HEK293T (cell line): ENCODE measurements around the gene ADGRB3.

Experiments used
- CTCF ChIA-PET: fragments of 350-600 bp; formaldehyde crosslinking; extraction: SDS; loops from one replicate; lab custom pipeline; 2021; ENCODE audit warnings: antibody characterized with exemption, inconsistent platforms; lab: Yijun Ruan, JAX
- POLR2A ChIA-PET: fragments of 350-600 bp; formaldehyde crosslinking; extraction: SDS; loops from one replicate; lab custom pipeline; 2020; ENCODE audit warnings: antibody characterized with exemption, inconsistent platforms; lab: Yijun Ruan, JAX
- DNase-seq: peaks from one replicate; pipeline ENCODE4 v3.0.0; 2012; ENCODE audit warnings: mixed read lengths; ENCODE audit errors: extremely low spot score
- ARNT ChIP-seq: fragments of 450-650 bp; IDR thresholded peaks from 2 replicates; pipeline ENCODE4 v1.6.1; 2017; ENCODE audit warnings: mild to moderate bottlenecking
- BHLHE40 ChIP-seq: fragments of 450-650 bp; IDR thresholded peaks from 2 replicates; pipeline ENCODE4 v1.6.1; 2016; ENCODE audit warnings: mild to moderate bottlenecking, moderate library complexity, borderline replicate concordance
- CTBP1 ChIP-seq: fragments of 450-650 bp; IDR thresholded peaks from 2 replicates; pipeline ENCODE4 v1.6.1; 2016; ENCODE audit warnings: borderline replicate concordance
- ELF4 ChIP-seq: fragments of 450-650 bp; IDR thresholded peaks from 2 replicates; pipeline ENCODE4 v1.6.1; 2017; ENCODE audit warnings: antibody characterized with exemption
- FOXA1 ChIP-seq: fragments of 450-650 bp; IDR thresholded peaks from 2 replicates; pipeline ENCODE4 v1.6.1; 2016; ENCODE audit warnings: mild to moderate bottlenecking
- FOXK2 ChIP-seq: fragments of 450-650 bp; IDR thresholded peaks from 2 replicates; pipeline ENCODE4 v1.6.1; 2016; ENCODE audit warnings: mild to moderate bottlenecking
- FOXM1 ChIP-seq: fragments of 450-650 bp; IDR thresholded peaks from 2 replicates; pipeline ENCODE4 v1.6.1; 2017; ENCODE audit warnings: mild to moderate bottlenecking, borderline replicate concordance
- HDGF ChIP-seq: fragments of 450-650 bp; IDR thresholded peaks from 2 replicates; pipeline ENCODE4 v1.6.1; 2017; ENCODE audit warnings: antibody characterized with exemption, borderline replicate concordance
- L3MBTL2 ChIP-seq: fragments of 450-650 bp; conservative IDR thresholded peaks from 2 replicates; pipeline ENCODE4 v1.6.1; 2016; ENCODE audit warnings: mild to moderate bottlenecking
- LEF1 ChIP-seq: fragments of 450-650 bp; IDR thresholded peaks from 2 replicates; pipeline ENCODE4 v1.6.1; 2017; ENCODE audit warnings: mild to moderate bottlenecking, borderline replicate concordance
- NFRKB ChIP-seq: fragments of 450-650 bp; IDR thresholded peaks from 2 replicates; pipeline ENCODE4 v1.6.1; 2016; ENCODE audit warnings: mild to moderate bottlenecking, moderate library complexity
- SUZ12 ChIP-seq: fragments of 450-650 bp; IDR thresholded peaks from 2 replicates; pipeline ENCODE4 v1.6.1; 2016; ENCODE audit warnings: mild to moderate bottlenecking
- TARDBP ChIP-seq: fragments of 450-650 bp; IDR thresholded peaks from 2 replicates; pipeline ENCODE4 v1.6.1; 2016
- ZNF384 ChIP-seq: fragments of 450-650 bp; IDR thresholded peaks from 2 replicates; pipeline ENCODE4 v1.6.1; 2016
- TF ChIP-seq, protein P1 (sequence below): fragments of 450-650 bp; IDR thresholded peaks from 2 replicates; pipeline ENCODE4 v1.6.1; 2016

ADGRB3 gene

DNA sequence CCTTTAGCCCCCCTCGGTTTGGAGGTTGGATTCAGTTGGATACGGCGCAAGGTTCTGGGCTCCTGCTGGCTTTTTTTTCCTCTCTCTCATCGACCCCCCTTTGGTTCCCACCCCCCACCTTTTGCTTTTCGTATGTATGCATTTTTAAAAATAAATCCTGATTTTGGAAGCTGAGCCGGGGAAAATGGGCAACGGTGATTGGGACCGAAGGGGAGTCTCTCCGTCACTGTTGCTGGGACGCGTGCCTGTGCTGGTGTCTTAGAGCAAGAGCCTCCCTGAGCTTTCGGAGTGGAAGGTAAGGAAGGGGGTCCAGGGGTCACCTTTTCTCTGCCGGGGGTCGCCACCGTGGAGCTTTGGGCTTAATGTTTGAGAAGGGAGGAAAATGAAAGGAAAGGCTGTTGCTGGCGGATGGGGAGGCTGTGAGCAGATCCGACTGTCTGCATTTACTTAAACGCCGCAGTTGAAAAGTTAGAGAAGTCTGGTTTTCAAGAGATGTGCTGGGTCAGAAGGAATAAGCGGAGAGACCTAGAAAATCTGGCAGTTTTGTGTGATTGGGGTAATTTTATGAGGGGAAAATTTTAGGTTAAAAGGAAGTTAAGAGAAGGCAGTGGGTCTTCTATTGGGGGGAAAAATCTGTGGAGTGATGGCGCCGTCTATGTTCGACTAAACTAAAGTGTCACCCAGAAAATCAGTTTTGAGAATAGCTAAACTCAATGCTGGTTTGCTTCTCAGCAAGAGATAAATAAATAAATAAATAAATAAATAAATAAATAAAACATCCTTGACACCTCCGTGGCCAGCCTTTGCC is 828 bp downstream of the ADGRB3 start:
- TF ChIP-seq CTBP1 (no peak), L3MBTL2 (0 out of 2 replicates have a peak, but pooled peaks have one; percentile 20), FOXK2 (no peak), LEF1 (no peak), SUZ12 (no peak), BHLHE40 (no peak), ARNT (no peak)
- TF ChIP-seq, protein P1, sequence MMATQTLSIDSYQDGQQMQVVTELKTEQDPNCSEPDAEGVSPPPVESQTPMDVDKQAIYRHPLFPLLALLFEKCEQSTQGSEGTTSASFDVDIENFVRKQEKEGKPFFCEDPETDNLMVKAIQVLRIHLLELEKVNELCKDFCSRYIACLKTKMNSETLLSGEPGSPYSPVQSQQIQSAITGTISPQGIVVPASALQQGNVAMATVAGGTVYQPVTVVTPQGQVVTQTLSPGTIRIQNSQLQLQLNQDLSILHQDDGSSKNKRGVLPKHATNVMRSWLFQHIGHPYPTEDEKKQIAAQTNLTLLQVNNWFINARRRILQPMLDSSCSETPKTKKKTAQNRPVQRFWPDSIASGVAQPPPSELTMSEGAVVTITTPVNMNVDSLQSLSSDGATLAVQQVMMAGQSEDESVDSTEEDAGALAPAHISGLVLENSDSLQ, result no peak
- ChIA-PET CTCF (interaction anchor here (0.6 to 2.3 kb wide), 8 partner anchors 13 to 1177 kb away, joined by 3 to 14 read pairs (median 4); no protein-coding TSS in a partner anchor), POLR2A (interaction anchor here (0.7 to 3.1 kb wide), 9 partner anchors 9 to 707 kb away, joined by 3 to 25 read pairs (median 4); no protein-coding TSS in a partner anchor)
- DNase-seq, result peak; percentile 30

GRCh38 chr6:68636666-68637065 is 1.6 kb downstream of the ADGRB3 start:
- TF ChIP-seq, protein P1, result no peak
- TF ChIP-seq LEF1, result no peak
- TF ChIP-seq ZNF384, result no peak
- no peak for TF ChIP-seq ELF4
- ChIA-PET POLR2A (interaction anchor here (0.9 to 3.1 kb wide), 3 partner anchors 8 to 77 kb away, joined by 3 to 25 read pairs (median 4); no protein-coding TSS in a partner anchor), CTCF (interaction anchor here (0.6 to 2.3 kb wide), 7 partner anchors 12 to 1177 kb away, joined by 3 to 14 read pairs (median 4); no protein-coding TSS in a partner anchor)
- no peak for DNase-seq

DNA sequence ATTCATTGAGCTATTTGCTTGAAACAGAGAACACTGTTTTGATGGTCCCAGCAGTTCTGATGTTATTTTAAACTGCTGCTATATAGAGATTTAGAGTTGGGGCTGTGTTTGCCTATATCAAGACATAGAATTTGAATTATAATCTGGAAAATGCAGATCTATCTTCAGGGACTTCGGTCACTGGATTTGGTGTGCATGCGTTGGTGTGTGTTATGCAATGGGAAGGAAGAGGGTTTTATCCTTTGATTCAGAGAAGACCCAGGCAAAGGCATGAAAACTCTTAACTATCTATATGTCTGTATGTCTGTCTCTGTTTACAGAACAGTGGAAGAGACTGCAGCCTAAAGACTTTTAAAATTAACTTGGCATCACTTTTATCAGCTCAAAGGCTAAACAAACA is 2.0 kb downstream of the ADGRB3 start:
- ChIA-PET POLR2A (interaction anchor here (3.1 kb wide), 1 partner anchor 78 kb away, joined by 25 read pairs; no protein-coding TSS in a partner anchor), CTCF (interaction anchor here (0.6 to 2.3 kb wide), 9 partner anchors 12 to 1176 kb away, joined by 3 to 14 read pairs (median 3); no protein-coding TSS in a partner anchor)
- no peak for DNase-seq
- TF ChIP-seq BHLHE40 (no peak), L3MBTL2 (no peak)

DNA sequence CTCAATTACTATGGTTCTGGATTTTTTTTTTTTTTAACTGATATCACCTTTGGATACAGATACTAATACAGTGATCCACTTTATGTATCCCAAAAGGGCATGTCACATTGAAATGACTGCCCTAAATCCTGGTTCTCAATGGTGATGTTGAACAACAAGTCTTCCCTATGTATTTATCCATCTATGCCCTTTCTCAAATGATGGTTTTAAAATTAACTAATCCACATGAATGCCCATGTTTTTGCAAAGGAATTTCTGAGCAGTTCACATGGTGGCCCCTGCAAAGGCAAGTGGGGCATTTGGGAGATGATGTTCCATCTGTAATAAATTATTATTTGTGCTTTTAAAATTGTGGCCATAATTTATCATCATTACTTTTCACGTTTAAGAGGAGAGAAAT is 2.7 kb downstream of the ADGRB3 start:
- TF ChIP-seq TARDBP (no peak), ELF4 (no peak), BHLHE40 (no peak), FOXK2 (no peak), FOXM1 (no peak), LEF1 (no peak), L3MBTL2 (no peak), HDGF (no peak), CTBP1 (no peak), ZNF384 (no peak), FOXA1 (no peak), SUZ12 (no peak), NFRKB (no peak), ARNT (no peak)
- TF ChIP-seq, protein P1, result no peak
- DNase-seq, result no peak
- CTCF ChIA-PET, result interaction anchor here (0.6 to 2.3 kb wide), 6 partner anchors 23 to 329 kb away, joined by 3 to 14 read pairs (median 3); no protein-coding TSS in a partner anchor
- POLR2A ChIA-PET, result no interaction called here

DNA sequence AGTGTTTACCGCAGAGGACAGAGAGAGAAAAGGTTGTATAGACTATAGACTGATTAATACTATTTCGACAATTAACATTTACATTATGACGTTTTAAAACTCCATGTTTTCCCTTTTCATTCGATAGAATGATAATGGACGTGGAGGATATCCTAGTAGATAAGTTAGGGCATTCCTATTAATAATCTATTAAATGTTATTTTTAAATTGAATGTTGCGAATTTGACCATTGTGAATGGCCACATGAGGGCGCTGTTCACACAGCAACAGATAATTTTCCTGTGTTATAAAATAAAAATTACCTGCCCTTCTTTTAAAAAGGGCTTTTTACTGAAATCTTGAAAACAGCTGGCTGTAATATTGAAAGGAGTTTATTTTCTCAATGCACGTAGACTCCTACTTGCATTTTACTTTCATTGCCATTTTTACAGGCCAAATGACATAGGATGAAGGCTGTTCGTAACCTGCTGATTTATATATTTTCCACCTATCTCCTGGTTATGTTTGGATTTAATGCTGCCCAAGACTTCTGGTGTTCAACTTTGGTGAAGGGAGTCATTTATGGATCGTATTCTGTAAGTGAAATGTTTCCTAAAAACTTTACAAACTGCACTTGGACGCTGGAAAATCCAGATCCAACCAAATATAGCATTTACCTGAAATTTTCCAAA is 3.3 kb downstream of the ADGRB3 start:
- CTCF ChIA-PET, result interaction anchor here (0.6 to 2.3 kb wide), 4 partner anchors 66 to 152 kb away, joined by 3 to 14 read pairs (median 3); no protein-coding TSS in a partner anchor

More for the DNA sequence above, 3.3 kb downstream of the ADGRB3 start:
- POLR2A ChIA-PET, result no interaction called here
- TF ChIP-seq LEF1 (no peak), ZNF384 (no peak), ELF4 (no peak), FOXK2 (no peak), ARNT (no peak), CTBP1 (no peak), FOXA1 (no peak), FOXM1 (no peak), SUZ12 (no peak), L3MBTL2 (no peak), TARDBP (no peak), NFRKB (no peak), BHLHE40 (no peak)
- TF ChIP-seq, protein P1, result no peak
- DNase-seq, result no peak
